ENCODE results near the gene YES1.

- TF ChIP-seq, protein P1, sequence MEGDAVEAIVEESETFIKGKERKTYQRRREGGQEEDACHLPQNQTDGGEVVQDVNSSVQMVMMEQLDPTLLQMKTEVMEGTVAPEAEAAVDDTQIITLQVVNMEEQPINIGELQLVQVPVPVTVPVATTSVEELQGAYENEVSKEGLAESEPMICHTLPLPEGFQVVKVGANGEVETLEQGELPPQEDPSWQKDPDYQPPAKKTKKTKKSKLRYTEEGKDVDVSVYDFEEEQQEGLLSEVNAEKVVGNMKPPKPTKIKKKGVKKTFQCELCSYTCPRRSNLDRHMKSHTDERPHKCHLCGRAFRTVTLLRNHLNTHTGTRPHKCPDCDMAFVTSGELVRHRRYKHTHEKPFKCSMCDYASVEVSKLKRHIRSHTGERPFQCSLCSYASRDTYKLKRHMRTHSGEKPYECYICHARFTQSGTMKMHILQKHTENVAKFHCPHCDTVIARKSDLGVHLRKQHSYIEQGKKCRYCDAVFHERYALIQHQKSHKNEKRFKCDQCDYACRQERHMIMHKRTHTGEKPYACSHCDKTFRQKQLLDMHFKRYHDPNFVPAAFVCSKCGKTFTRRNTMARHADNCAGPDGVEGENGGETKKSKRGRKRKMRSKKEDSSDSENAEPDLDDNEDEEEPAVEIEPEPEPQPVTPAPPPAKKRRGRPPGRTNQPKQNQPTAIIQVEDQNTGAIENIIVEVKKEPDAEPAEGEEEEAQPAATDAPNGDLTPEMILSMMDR (IDR thresholded peaks at IDR 0.05; ENCODE audit: insufficient read depth, low read length) = no peak
- no peak for TF ChIP-seq GABPA (IDR thresholded peaks at IDR 0.05; ENCODE audit: low read depth)
- no peak for TF ChIP-seq SPI1 (IDR thresholded peaks at IDR 0.05; ENCODE audit: borderline replicate concordance, low read depth)
These were observed 4.8 kb upstream of the YES1 start for GRCh38 chr18:816869-817268.
